CD14-positive monocyte (primary cell): ENCODE measurements around the gene COL9A2. TPM values are rescaled to one million over a fixed set of nuclear protein-coding genes. Genes with fewer than 3 reads are reported as not detected.

Experiments used
- DNase-seq, 3 donors: peaks; one replicate each; pipeline ENCODE4 v3.0.0-alpha.2; 2011 to 2022
- H2AFZ ChIP-seq: 2 replicates; pipeline ENCODE4 v1.6.0; 2012; ENCODE audit warnings: mild to moderate bottlenecking, low read depth, low read length, inconsistent platforms; ENCODE audit not compliant: insufficient read depth, poor library complexity, severe bottlenecking
- H3K27ac ChIP-seq, 2 donors: 1 replicate in 1 of 2; 2 replicates in 1 of 2; pipeline ENCODE4 v1.5.1; 2012 to 2013; ENCODE audit warnings: low read length in 2 of 2, control low read depth in 1 of 2, inconsistent platforms in 1 of 2, low read depth in 1 of 2, mild to moderate bottlenecking in 1 of 2
- H3K27me3 ChIP-seq, 2 donors: one replicate each; pipeline versions ENCODE4 v1.6.0 to v1.6.1; 2011 to 2013; ENCODE audit warnings: low read length in 2 of 2; ENCODE audit not compliant: control insufficient read depth in 2 of 2, insufficient read depth in 2 of 2
- H3K36me3 ChIP-seq, 2 donors: replicated peaks in 1 of 2; 1 replicate in 1 of 2; 2 replicates in 1 of 2; pipeline versions ENCODE4 v1.5.1 to v1.6.1; 2012 to 2013; ENCODE audit warnings: low read length in 2 of 2, control low read depth in 1 of 2, inconsistent platforms in 1 of 2, mild to moderate bottlenecking in 1 of 2; ENCODE audit not compliant: insufficient read depth in 2 of 2, control insufficient read depth in 1 of 2
- H3K4me1 ChIP-seq, 2 donors: 1 replicate in 1 of 2; 2 replicates in 1 of 2; pipeline versions ENCODE4 v1.5.1 to v1.6.1; 2012 to 2013; ENCODE audit warnings: low read length in 2 of 2, control low read depth in 1 of 2, inconsistent platforms in 1 of 2, mild to moderate bottlenecking in 1 of 2, moderate library complexity in 1 of 2; ENCODE audit not compliant: insufficient read depth in 2 of 2, control insufficient read depth in 1 of 2
- H3K4me2 ChIP-seq: replicated peaks from 2 replicates; pipeline ENCODE3; 2012; ENCODE audit warnings: low read length, moderate library complexity, mild to moderate bottlenecking; ENCODE audit not compliant: poor library complexity, severe bottlenecking; ENCODE audit errors: extremely low read depth
- H3K4me3 ChIP-seq, 3 experiments: fragments of 200-600 bp in 1 of 3; sonication (generic) in 1 of 3; replicated peaks in 1 of 3; 1 replicate in 2 of 3; 2 replicates in 1 of 3; pipeline ENCODE4 v1.5.1; 2011 to 2013; ENCODE audit warnings: low read length in 3 of 3, mild to moderate bottlenecking in 3 of 3, control low read depth in 2 of 3, low read depth in 2 of 3, inconsistent platforms in 1 of 3, moderate library complexity in 1 of 3
- H3K79me2 ChIP-seq: 2 replicates; pipeline ENCODE4 v1.6.0; 2012; ENCODE audit warnings: mild to moderate bottlenecking, control low read depth, inconsistent platforms, low read length, moderate library complexity; ENCODE audit not compliant: insufficient read depth
- H3K9ac ChIP-seq: 2 replicates; pipeline ENCODE4 v1.6.0; 2017; ENCODE audit warnings: low read length, mild to moderate bottlenecking; ENCODE audit not compliant: insufficient read depth, poor library complexity, severe bottlenecking
- H3K9me3 ChIP-seq, 2 donors: replicated peaks in 1 of 2; 1 replicate in 1 of 2; 2 replicates in 1 of 2; pipeline versions ENCODE4 v1.5.1 to v1.6.1; 2012 to 2013; ENCODE audit warnings: low read length in 2 of 2, control low read depth in 1 of 2; ENCODE audit not compliant: control insufficient read depth in 1 of 2, insufficient read depth in 1 of 2
- H4K20me1 ChIP-seq: 2 replicates; pipeline ENCODE4 v1.6.0; 2012; ENCODE audit warnings: mild to moderate bottlenecking, low read length, control low read depth, moderate library complexity; ENCODE audit not compliant: insufficient read depth
- H3K27ac Mint-ChIP-seq, 7 donors: one replicate each; pipeline ENCODE4 v1.8.0; 2020; ENCODE audit warnings: mild to moderate bottlenecking in 7 of 7, mixed read lengths in 7 of 7, moderate library complexity in 6 of 7, inconsistent platforms in 2 of 7
- H3K27me3 Mint-ChIP-seq, 3 donors: one replicate each; pipeline ENCODE4 v1.8.0; 2021 to 2022; ENCODE audit warnings: low read depth in 3 of 3, mild to moderate bottlenecking in 3 of 3, mixed read lengths in 3 of 3, moderate library complexity in 3 of 3, inconsistent platforms in 1 of 3
- H3K36me3 Mint-ChIP-seq, 2 donors: one replicate each; pipeline ENCODE4 v1.8.0; 2020; ENCODE audit warnings: mixed read lengths in 2 of 2, inconsistent platforms in 1 of 2, mild to moderate bottlenecking in 1 of 2
- H3K4me1 Mint-ChIP-seq: one replicate; pipeline ENCODE4 v1.8.0; 2020; ENCODE audit warnings: mild to moderate bottlenecking, mixed read lengths
- H3K4me3 Mint-ChIP-seq, 2 donors: one replicate each; pipeline ENCODE4 v1.8.0; 2020; ENCODE audit warnings: mild to moderate bottlenecking in 2 of 2, mixed read lengths in 2 of 2, moderate library complexity in 1 of 2
- H3K9me3 Mint-ChIP-seq, 7 donors: one replicate each; pipeline ENCODE4 v1.8.0; 2020 to 2022; ENCODE audit warnings: mixed read lengths in 7 of 7, mild to moderate bottlenecking in 6 of 7, moderate library complexity in 6 of 7, inconsistent platforms in 2 of 7
- WGBS: methylation state at CpG from one replicate; pipeline ENCODE4 v1.1.5; 2013; ENCODE audit warnings: missing lambda C conversion rate; ENCODE audit not compliant: insufficient coverage; 5-methylcytosine and 5-hydroxymethylcytosine counted together
- intact Hi-C, 2 donors: fragments of 100-400 bp; cut with micrococcal nuclease; formaldehyde crosslinking; loops; one replicate each; pipeline versions ENCODE4 v1.15.0 to v1.15.1; 2023
- polyA plus RNA-seq, 3 donors: library from polyadenylated mRNA; depleted of rRNA in 1 of 3; unstranded in 2 of 3; stranded (reverse) in 1 of 3; fragments of 300-500 nt in 2 of 3; fragments of >200 nt in 1 of 3; fragmentation: Illumina TruSeq in 2 of 3; gene quantifications; 1 replicate in 2 of 3; 2 replicates in 1 of 3; pipeline ENCODE4 v1.2.3, GENCODE V29; 2012 to 2021
- TF ChIP-seq, protein P1 (sequence below): fragments of 200-600 bp; IDR thresholded peaks from one replicate; pipeline ENCODE4 v1.8.0; 2022; ENCODE audit warnings: antibody characterized with exemption, mild to moderate bottlenecking

COL9A2 gene
- polyA plus RNA-seq, 3 donors = 2.0 to 24.3 (median 2.6) TPM

GRCh38 chr1:40303051-40303771 lies 13.9 kb downstream of the COL9A2 start:
- no peaks in the 10 kb centered on the region for H3K27me3 ChIP-seq
- H4K20me1 ChIP-seq = no peaks in the 10 kb centered on the region
- Mint-ChIP-seq H3K4me1 (no peaks in the 10 kb centered on the region), H3K36me3 (peaks cover 28 to 34% of the 10 kb centered on the region in 2 donors), H3K4me3 (no peak overlapping the region), H3K9me3 (no peaks in the 10 kb centered on the region), H3K27me3 (peaks cover 0 to under 1% (median 0%) of the 10 kb centered on the region in 3 donors), H3K27ac (peak overlapping the region in 1 of 7 donors; percentile 41)
- H3K4me3 ChIP-seq = no peak overlapping the region
- peaks cover 17 to 26% of the 10 kb centered on the region in 2 donors for H3K36me3 ChIP-seq
- DNase-seq = no peak
- TF ChIP-seq, protein P1, sequence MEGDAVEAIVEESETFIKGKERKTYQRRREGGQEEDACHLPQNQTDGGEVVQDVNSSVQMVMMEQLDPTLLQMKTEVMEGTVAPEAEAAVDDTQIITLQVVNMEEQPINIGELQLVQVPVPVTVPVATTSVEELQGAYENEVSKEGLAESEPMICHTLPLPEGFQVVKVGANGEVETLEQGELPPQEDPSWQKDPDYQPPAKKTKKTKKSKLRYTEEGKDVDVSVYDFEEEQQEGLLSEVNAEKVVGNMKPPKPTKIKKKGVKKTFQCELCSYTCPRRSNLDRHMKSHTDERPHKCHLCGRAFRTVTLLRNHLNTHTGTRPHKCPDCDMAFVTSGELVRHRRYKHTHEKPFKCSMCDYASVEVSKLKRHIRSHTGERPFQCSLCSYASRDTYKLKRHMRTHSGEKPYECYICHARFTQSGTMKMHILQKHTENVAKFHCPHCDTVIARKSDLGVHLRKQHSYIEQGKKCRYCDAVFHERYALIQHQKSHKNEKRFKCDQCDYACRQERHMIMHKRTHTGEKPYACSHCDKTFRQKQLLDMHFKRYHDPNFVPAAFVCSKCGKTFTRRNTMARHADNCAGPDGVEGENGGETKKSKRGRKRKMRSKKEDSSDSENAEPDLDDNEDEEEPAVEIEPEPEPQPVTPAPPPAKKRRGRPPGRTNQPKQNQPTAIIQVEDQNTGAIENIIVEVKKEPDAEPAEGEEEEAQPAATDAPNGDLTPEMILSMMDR = no peak
- no peak overlapping the region for H3K9ac ChIP-seq
- no peak overlapping the region for H3K27ac ChIP-seq
- WGBS = 98% methylated on average over 34 of the region's 38 CpGs
- intact Hi-C loops = no loop called here
- no peaks in the 10 kb centered on the region for H3K9me3 ChIP-seq
- H3K79me2 ChIP-seq = no peaks in the 10 kb centered on the region
- H2AFZ ChIP-seq = no peak overlapping the region
- H3K4me2 ChIP-seq = no peak overlapping the region
- H3K4me1 ChIP-seq = no peaks in the 10 kb centered on the region

DNA sequence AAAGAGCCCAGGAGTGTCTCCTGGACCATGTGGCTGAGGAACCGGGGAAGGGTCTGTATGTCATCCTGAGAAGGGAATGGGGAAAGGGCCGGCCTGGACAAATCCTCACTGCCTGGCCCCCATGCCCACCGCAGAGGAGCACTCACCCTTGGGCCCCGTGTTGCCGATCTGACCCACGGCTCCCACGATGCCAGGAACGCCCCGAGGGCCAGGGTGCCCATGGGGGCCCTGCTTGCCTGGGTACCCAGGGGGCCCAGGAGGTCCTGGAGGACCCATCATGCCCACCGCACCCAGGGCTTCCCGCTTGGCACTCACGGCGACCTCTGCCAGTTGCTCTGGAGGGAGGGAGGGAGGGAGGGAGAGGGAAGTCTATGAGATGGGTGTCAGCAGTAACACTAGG lies 14.6 kb downstream of the COL9A2 start:
- WGBS = 97% methylated on average over 6 of the region's 13 CpGs
- no peaks in the 10 kb centered on the region for H3K9me3 Mint-ChIP-seq

More for the DNA sequence above, 14.6 kb downstream of the COL9A2 start:
- H3K4me2 ChIP-seq = no peak overlapping the region
- H3K4me1 Mint-ChIP-seq = no peaks in the 10 kb centered on the region
- no peaks in the 10 kb centered on the region for H3K9me3 ChIP-seq
- H3K36me3 Mint-ChIP-seq = peaks cover 26 to 30% of the 10 kb centered on the region in 2 donors
- H3K4me3 Mint-ChIP-seq = no peak overlapping the region
- H3K27ac Mint-ChIP-seq = no peak overlapping the region
- DNase-seq = no peak
- intact Hi-C loops = no loop called here
- H3K27ac ChIP-seq = no peak overlapping the region
- no peak overlapping the region for H3K9ac ChIP-seq
- H2AFZ ChIP-seq = no peak overlapping the region
- H3K27me3 ChIP-seq = no peaks in the 10 kb centered on the region
- H3K4me3 ChIP-seq = no peak overlapping the region
- H3K36me3 ChIP-seq = peaks cover 17 to 26% of the 10 kb centered on the region in 2 donors
- H3K27me3 Mint-ChIP-seq = peaks cover 0 to 3% (median 0%) of the 10 kb centered on the region in 3 donors
- H3K4me1 ChIP-seq = no peaks in the 10 kb centered on the region
- TF ChIP-seq, protein P1 = no peak
- H4K20me1 ChIP-seq = no peaks in the 10 kb centered on the region
- H3K79me2 ChIP-seq = no peaks in the 10 kb centered on the region
